H9 (cell line): ENCODE results near the gene CALR3. TPM values are rescaled to one million over a fixed set of nuclear protein-coding genes. Genes with fewer than 3 reads are reported as not detected.
A peak's percentile ranks its signal among the peaks of the same experiment; 100 is the strongest.

Experiments used
- DNase-seq: peaks from one replicate; pipeline ENCODE4 v3.0.0-alpha.2; 2017
- H2AFZ ChIP-seq: one replicate; pipeline ENCODE4 v1.6.1; 2013; ENCODE audit warnings: mild to moderate bottlenecking, low read length, control low read depth, moderate library complexity
- H2AK5ac ChIP-seq: 2 replicates; pipeline ENCODE4 v1.6.1; 2013; ENCODE audit warnings: low read length, control low read depth, mixed read lengths; ENCODE audit not compliant: insufficient read length
- H2BK120ac ChIP-seq: one replicate; pipeline ENCODE4 v1.6.1; 2013; ENCODE audit warnings: low read depth, mild to moderate bottlenecking, low read length, control low read depth, inconsistent platforms; ENCODE audit not compliant: poor library complexity, severe bottlenecking
- H2BK12ac ChIP-seq: 2 replicates; pipeline ENCODE4 v1.6.1; 2013; ENCODE audit warnings: low read length, control low read depth, mixed read lengths, low read depth; ENCODE audit not compliant: insufficient read length
- H2BK15ac ChIP-seq: 2 replicates; pipeline ENCODE4 v1.6.1; 2013; ENCODE audit warnings: low read depth, low read length, control low read depth
- H2BK20ac ChIP-seq: one replicate; pipeline ENCODE4 v1.6.1; 2013; ENCODE audit warnings: low read depth, mild to moderate bottlenecking, low read length, control low read depth, inconsistent platforms; ENCODE audit not compliant: poor library complexity, severe bottlenecking
- H2BK5ac ChIP-seq: 2 replicates; pipeline ENCODE4 v1.6.1; 2013; ENCODE audit warnings: low read length, control low read depth, mixed read lengths; ENCODE audit not compliant: insufficient read length
- H3K14ac ChIP-seq: 2 replicates; pipeline ENCODE4 v1.6.1; 2013; ENCODE audit warnings: low read length, control low read depth; ENCODE audit not compliant: insufficient read depth
- H3K18ac ChIP-seq: 2 replicates; pipeline ENCODE4 v1.6.1; 2013; ENCODE audit warnings: low read depth, mild to moderate bottlenecking, mixed read lengths, low read length, control low read depth; ENCODE audit not compliant: insufficient read length
- H3K23ac ChIP-seq: 2 replicates; pipeline ENCODE4 v1.6.1; 2013; ENCODE audit warnings: low read length, control low read depth, mixed read lengths, low read depth; ENCODE audit not compliant: insufficient read length
- H3K23me2 ChIP-seq: 2 replicates; pipeline ENCODE4 v1.6.1; 2013; ENCODE audit warnings: low read depth, mild to moderate bottlenecking, mixed read lengths, low read length, control low read depth; ENCODE audit not compliant: insufficient read length, poor library complexity, severe bottlenecking
- H3K27ac ChIP-seq: 2 replicates; pipeline ENCODE4 v1.5.1; 2013; ENCODE audit warnings: low read length, control low read depth, mixed read lengths, low read depth; ENCODE audit not compliant: insufficient read length
- H3K27me3 ChIP-seq: 2 replicates; pipeline ENCODE4 v1.6.1; 2013; ENCODE audit warnings: low read length, control low read depth, inconsistent platforms; ENCODE audit not compliant: insufficient read depth
- H3K4ac ChIP-seq: 2 replicates; pipeline ENCODE4 v1.6.1; 2013; ENCODE audit warnings: low read depth, mild to moderate bottlenecking, control low read depth, inconsistent platforms, low read length, moderate library complexity
- H3K4me1 ChIP-seq: 2 replicates; pipeline ENCODE4 v1.6.1; 2013; ENCODE audit warnings: low read length, control low read depth, inconsistent platforms; ENCODE audit not compliant: insufficient read depth
- H3K4me2 ChIP-seq: 2 replicates; pipeline ENCODE4 v1.6.1; 2013; ENCODE audit warnings: low read length, control low read depth, mixed read lengths; ENCODE audit not compliant: insufficient read length, insufficient read depth
- H3K56ac ChIP-seq: 2 replicates; pipeline ENCODE4 v1.6.1; 2013; ENCODE audit warnings: low read depth, mild to moderate bottlenecking, mixed read lengths, low read length, control low read depth; ENCODE audit not compliant: insufficient read length
- H3K79me1 ChIP-seq: 2 replicates; pipeline ENCODE4 v1.6.1; 2013; ENCODE audit warnings: low read depth, mild to moderate bottlenecking, moderate library complexity, low read length, control low read depth, inconsistent platforms; ENCODE audit not compliant: insufficient read depth, poor library complexity, severe bottlenecking
- H3K79me2 ChIP-seq: 2 replicates; pipeline ENCODE4 v1.6.1; 2013; ENCODE audit warnings: low read length, control low read depth, inconsistent platforms; ENCODE audit not compliant: insufficient read depth
- H3K9ac ChIP-seq: 2 replicates; pipeline ENCODE4 v1.6.1; 2013; ENCODE audit warnings: low read length, control low read depth, mixed read lengths; ENCODE audit not compliant: insufficient read length; ENCODE audit errors: extremely low read depth
- H3K9me3 ChIP-seq: one replicate; pipeline ENCODE4 v1.6.1; 2013; ENCODE audit warnings: low read depth, low read length, inconsistent platforms; ENCODE audit not compliant: control insufficient read depth
- H3T11ph ChIP-seq: one replicate; pipeline ENCODE4 v1.6.1; 2013; ENCODE audit warnings: mild to moderate bottlenecking, low read length, control low read depth, inconsistent platforms
- H4K20me1 ChIP-seq: one replicate; pipeline ENCODE4 v1.6.1; 2013; ENCODE audit not compliant: control insufficient read depth, insufficient read length, insufficient read depth
- H4K5ac ChIP-seq: 2 replicates; pipeline ENCODE4 v1.6.1; 2013; ENCODE audit warnings: low read depth, mild to moderate bottlenecking, mixed read lengths, low read length, control low read depth; ENCODE audit not compliant: insufficient read length
- H4K8ac ChIP-seq: replicated peaks from 2 replicates; pipeline ENCODE4 v1.6.1; 2013; ENCODE audit warnings: low read length, control low read depth, mixed read lengths, low read depth; ENCODE audit not compliant: insufficient read length
- H4K91ac ChIP-seq: 2 replicates; pipeline ENCODE4 v1.6.1; 2013; ENCODE audit warnings: low read depth, mild to moderate bottlenecking, moderate library complexity, mixed read lengths, low read length, control low read depth; ENCODE audit not compliant: insufficient read length
- H3K27ac Mint-ChIP-seq, 3 experiments: 2 replicates in 2 of 3; 3 replicates in 1 of 3; pipeline ENCODE4 v1.8.0; 2020 to 2021; ENCODE audit warnings: mixed read lengths in 3 of 3, mild to moderate bottlenecking in 1 of 3, moderate library complexity in 1 of 3
- H3K27me3 Mint-ChIP-seq: 2 replicates; pipeline ENCODE4 v1.8.0; 2021; ENCODE audit warnings: low read depth, mild to moderate bottlenecking, moderate library complexity, mixed read lengths
- H3K36me3 Mint-ChIP-seq, 3 experiments: 2 replicates in 2 of 3; 3 replicates in 1 of 3; pipeline ENCODE4 v1.8.0; 2020 to 2021; ENCODE audit warnings: low read depth in 3 of 3, mixed read lengths in 3 of 3; ENCODE audit not compliant: insufficient read depth in 1 of 3
- H3K4me1 Mint-ChIP-seq, 2 experiments: 2 replicates each; pipeline ENCODE4 v1.8.0; 2020; ENCODE audit warnings: mixed read lengths in 2 of 2
- H3K4me3 Mint-ChIP-seq, 2 experiments: 2 replicates in 1 of 2; 3 replicates in 1 of 2; pipeline ENCODE4 v1.8.0; 2020 to 2021; ENCODE audit warnings: mild to moderate bottlenecking in 2 of 2, mixed read lengths in 2 of 2, moderate library complexity in 1 of 2
- H3K9me3 Mint-ChIP-seq, 2 experiments: 2 replicates in 1 of 2; 3 replicates in 1 of 2; pipeline ENCODE4 v1.8.0; 2020; ENCODE audit warnings: mild to moderate bottlenecking in 2 of 2, mixed read lengths in 2 of 2, moderate library complexity in 1 of 2
- CTCF ChIP-seq: fragments of 200-600 bp; sonication (generic); conservative IDR thresholded peaks from 3 replicates; pipeline ENCODE4 v1.8.0; 2021; ENCODE audit warnings: antibody characterized with exemption, mild to moderate bottlenecking
- WGBS: extraction: QIAGEN DNeasy Blood & Tissue Kit; methylation state at CpG from one replicate; pipeline ENCODE4 v1.1.7; 2013; ENCODE audit warnings: missing lambda C conversion rate, low lambda C conversion rate, mixed read lengths; ENCODE audit not compliant: insufficient read length; ENCODE audit errors: extremely low coverage; 5-methylcytosine and 5-hydroxymethylcytosine counted together
- total RNA-seq: library from RNA; stranded (reverse); gene quantifications from 2 replicates; pipeline ENCODE4 v1.2.1, GENCODE V29; 2021

The CALR3 gene
- total RNA-seq, 1 experiment from 2014 or later: 0.44 TPM

- no peak overlapping the region for H2BK120ac ChIP-seq
- DNase-seq: no peak
- TF ChIP-seq CTCF: no peak
- no peak overlapping the region for H3K4ac ChIP-seq
- Mint-ChIP-seq H3K27ac (peak overlapping the region in 2 of 3 experiments; percentile 20 to 45; a peak in 2 of 7 replicates), H3K4me1 (no peaks in the 10 kb centered on the region), H3K4me3 (no peak overlapping the region), H3K27me3 (no peaks in the 10 kb centered on the region), H3K36me3 (peaks cover 25 to 68% (median 63%) of the 10 kb centered on the region in 3 experiments; a peak in 6 of 7 replicates), H3K9me3 (no peaks in the 10 kb centered on the region)
- H2AFZ ChIP-seq: no peak overlapping the region
- no peaks in the 10 kb centered on the region for H3K27me3 ChIP-seq
- no peaks in the 10 kb centered on the region for H3K4me1 ChIP-seq
- H2AK5ac ChIP-seq: no peak overlapping the region
- no peak overlapping the region for H3K4me2 ChIP-seq
- H2BK5ac ChIP-seq: no peak overlapping the region
- no peak overlapping the region for H3K9ac ChIP-seq
- no peak overlapping the region for H2BK12ac ChIP-seq
- no peaks in the 10 kb centered on the region for H3K79me1 ChIP-seq
- H3K14ac ChIP-seq: no peak overlapping the region
- no CpG with 5 or more reads among the region's 9 CpGs for WGBS
- no peak overlapping the region for H4K8ac ChIP-seq
- no peak overlapping the region for H2BK15ac ChIP-seq
- H3K56ac ChIP-seq: no peak overlapping the region
- H3K9me3 ChIP-seq: no peaks in the 10 kb centered on the region
- H3K18ac ChIP-seq: no peak overlapping the region
- H4K5ac ChIP-seq: no peak overlapping the region
- H3K79me2 ChIP-seq: no peaks in the 10 kb centered on the region
- no peak overlapping the region for H3K23ac ChIP-seq
- H2BK20ac ChIP-seq: no peak overlapping the region
- H3T11ph ChIP-seq: no peak overlapping the region
- no peaks in the 10 kb centered on the region for H4K20me1 ChIP-seq
- no peak overlapping the region for H4K91ac ChIP-seq
- H3K27ac ChIP-seq: no peak overlapping the region
- no peaks in the 10 kb centered on the region for H3K23me2 ChIP-seq
These were observed 59.8 kb downstream of the CALR3 start for GRCh38 chr19:16435999-16436650.
